HepG2 (cell line): ENCODE results near the gene RAPGEF5. TPM values are rescaled to one million over a fixed set of nuclear protein-coding genes. Genes with fewer than 3 reads are reported as not detected.

Experiments
- CREM ChIP-seq, 2 experiments: sonication (generic) in 1 of 2; formaldehyde crosslinking in 1 of 2; IDR thresholded peaks; 2 replicates each; pipeline versions ENCODE4 v1.4.0 to v1.6.1; 2016 to 2020; ENCODE audit warnings: antibody characterized with exemption in 1 of 2, mild to moderate bottlenecking in 1 of 2, missing genetic modification reagents in 1 of 2
- DPF2 ChIP-seq: sonication (generic); formaldehyde crosslinking; IDR thresholded peaks from 2 replicates; pipeline ENCODE4 v1.4.0; 2020; ENCODE audit warnings: mild to moderate bottlenecking, low read depth, missing genetic modification reagents, borderline replicate concordance
- FOXK1 ChIP-seq: sonication (generic); formaldehyde crosslinking; IDR thresholded peaks from 2 replicates; pipeline ENCODE4 v1.4.0; 2020; ENCODE audit warnings: low read depth, missing genetic modification reagents, borderline replicate concordance
- HDAC1 ChIP-seq: sonication (generic); formaldehyde crosslinking; IDR thresholded peaks from 2 replicates; pipeline ENCODE4 v1.5.1; 2020; ENCODE audit warnings: mild to moderate bottlenecking, missing genetic modification reagents
- HHEX ChIP-seq: IDR thresholded peaks from 2 replicates; pipeline ENCODE4 v1.6.1; 2016; ENCODE audit warnings: control low read depth
- KLF11 ChIP-seq: IDR thresholded peaks from 2 replicates; pipeline ENCODE4 v1.6.1; 2016; ENCODE audit warnings: missing compliant biosample characterization
- LCORL ChIP-seq, 2 experiments: fragments of 450-650 bp in 1 of 2; sonication (generic) in 1 of 2; formaldehyde crosslinking in 1 of 2; IDR thresholded peaks; 2 replicates each; pipeline versions ENCODE4 v1.5.0 to v1.6.1; 2017 to 2020; ENCODE audit warnings: antibody characterized with exemption in 1 of 2, missing genetic modification reagents in 1 of 2
- MAFK ChIP-seq, 2 experiments: IDR thresholded peaks in 1 of 2; conservative IDR thresholded peaks in 1 of 2; 2 replicates each; pipeline ENCODE4 v1.6.1; 2011; ENCODE audit warnings: improper control_type of control experiment in 2 of 2, low read length in 2 of 2
- MBD4 ChIP-seq: IDR thresholded peaks from 2 replicates; pipeline ENCODE4 v1.6.1; 2012; ENCODE audit warnings: low read length, inconsistent platforms, borderline replicate concordance
- NFKBIZ ChIP-seq: IDR thresholded peaks from 2 replicates; pipeline ENCODE4 v1.6.1; 2018; ENCODE audit warnings: missing genetic modification reagents, missing compliant biosample characterization
- PHF21A ChIP-seq: sonication (generic); formaldehyde crosslinking; IDR thresholded peaks from 2 replicates; pipeline ENCODE4 v1.5.0; 2020; ENCODE audit warnings: mild to moderate bottlenecking, missing genetic modification reagents
- REPIN1 ChIP-seq: sonication (generic); formaldehyde crosslinking; IDR thresholded peaks from 2 replicates; pipeline ENCODE4 v1.8.0; 2022; ENCODE audit warnings: missing genetic modification reagents, low read depth, mild to moderate bottlenecking, borderline replicate concordance
- ZBTB26 ChIP-seq: IDR thresholded peaks from 2 replicates; pipeline ENCODE4 v1.6.1; 2016; ENCODE audit warnings: missing compliant biosample characterization, missing genetic modification reagents, borderline replicate concordance
- ZBTB43 ChIP-seq: sonication (generic); formaldehyde crosslinking; conservative IDR thresholded peaks from 2 replicates; pipeline ENCODE4 v1.4.0; 2020; ENCODE audit warnings: missing genetic modification reagents
- ZNF337 ChIP-seq: sonication (generic); formaldehyde crosslinking; IDR thresholded peaks from 2 replicates; pipeline ENCODE4 v1.5.1; 2020; ENCODE audit warnings: missing genetic modification reagents, low read depth, mild to moderate bottlenecking, borderline replicate concordance
- ZNF672 ChIP-seq: sonication (generic); formaldehyde crosslinking; IDR thresholded peaks from 2 replicates; pipeline ENCODE4 v1.8.1; 2022; ENCODE audit warnings: missing genetic modification reagents
- polyA plus RNA-seq, 8 experiments: library from polyadenylated mRNA; depleted of rRNA in 3 of 8; stranded (reverse) in 7 of 8; unstranded in 1 of 8; fragments of >200 nt; fragmentation: Illumina TruSeq in 4 of 8; extraction: Trizol in 4 of 8; gene quantifications; 2 replicates each; pipeline versions ENCODE4 v1.2.1 to v1.2.3, GENCODE V29; 2011 to 2016; ENCODE audit warnings: low read depth in 4 of 8, missing spikeins in 1 of 8, mixed read lengths in 1 of 8; ENCODE audit not compliant: insufficient read depth in 1 of 8
- total RNA-seq, 5 experiments: library from RNA; depleted of rRNA; stranded (reverse); fragments of >200 nt; fragmentation: Illumina TruSeq; extraction: Trizol; gene quantifications; 2 replicates each; pipeline ENCODE4 v1.2.3, GENCODE V29; 2016; ENCODE audit warnings: low read depth in 1 of 5
- TF ChIP-seq, protein P1 (sequence below): sonication (generic); formaldehyde crosslinking; IDR thresholded peaks from 2 replicates; pipeline ENCODE4 v1.5.0; 2020; ENCODE audit warnings: mild to moderate bottlenecking, missing genetic modification reagents
- TF ChIP-seq, protein P2 (sequence below): sonication (generic); formaldehyde crosslinking; IDR thresholded peaks from 2 replicates; pipeline ENCODE4 v1.4.0; 2020; ENCODE audit warnings: missing genetic modification reagents
- TF ChIP-seq, protein P3 (sequence below), 2 experiments: fragments of 450-650 bp in 1 of 2; sonication (generic) in 1 of 2; formaldehyde crosslinking; IDR thresholded peaks; 2 replicates each; pipeline versions ENCODE4 v1.5.0 to v1.8.0; 2020 to 2022; ENCODE audit warnings: mild to moderate bottlenecking in 1 of 2, missing genetic modification reagents in 1 of 2

Gene RAPGEF5
- total and polyA plus RNA-seq, 2 of the 13 experiments (the other 11 are each of a cell fraction or from before 2014, with no cell fraction given) = 17.1 to 23.4 TPM

- TF ChIP-seq ZNF337 (CRISPR knock-in tag) (no peak), ZNF672 (CRISPR knock-in tag) (no peak), FOXK1 (CRISPR knock-in tag) (peak; percentile 41; the same call in 1 of the 2 replicates), MBD4 (0 out of 2 replicates have a peak, but pooled peaks have one; percentile 71), ZBTB26 (CRISPR knock-in tag) (0 out of 2 replicates have a peak, but pooled peaks have one; percentile 24), MAFK (conservative IDR thresholded peaks at IDR 0.05 in 1 of 2, IDR thresholded peaks at IDR 0.05 in 1 of 2; ENCODE audit: low read length in 2 of 2) (peak; percentile 35 to 44; a peak in 3 of 4 replicates), DPF2 (peak; percentile 85; the same call in 1 of the 2 replicates), KLF11 (CRISPR knock-in tag) (no peak; the same call in 1 of the 2 replicates), ZBTB43 (CRISPR knock-in tag) (peak; percentile 85; the same call in 1 of the 2 replicates), CREM (IDR thresholded peaks at IDR 0.05) (peak; percentile 91), CREM (CRISPR knock-in tag; IDR thresholded peaks at IDR 0.05) (no peak), HDAC1 (CRISPR knock-in tag) (0 out of 2 replicates have a peak, but pooled peaks have one; percentile 49), NFKBIZ (peak; percentile 43; the same call in 1 of the 2 replicates), REPIN1 (CRISPR knock-in tag) (peak; percentile 70; the same call in 1 of the 2 replicates), LCORL (IDR thresholded peaks at IDR 0.05) (peak; percentile 66; the same call in 1 of the 2 replicates), LCORL (CRISPR knock-in tag; IDR thresholded peaks at IDR 0.05) (peak; percentile 59; the same call in 1 of the 2 replicates), HHEX (CRISPR knock-in tag) (peak; percentile 60), PHF21A (CRISPR knock-in tag) (peak; percentile 93)
- TF ChIP-seq, protein P1, sequence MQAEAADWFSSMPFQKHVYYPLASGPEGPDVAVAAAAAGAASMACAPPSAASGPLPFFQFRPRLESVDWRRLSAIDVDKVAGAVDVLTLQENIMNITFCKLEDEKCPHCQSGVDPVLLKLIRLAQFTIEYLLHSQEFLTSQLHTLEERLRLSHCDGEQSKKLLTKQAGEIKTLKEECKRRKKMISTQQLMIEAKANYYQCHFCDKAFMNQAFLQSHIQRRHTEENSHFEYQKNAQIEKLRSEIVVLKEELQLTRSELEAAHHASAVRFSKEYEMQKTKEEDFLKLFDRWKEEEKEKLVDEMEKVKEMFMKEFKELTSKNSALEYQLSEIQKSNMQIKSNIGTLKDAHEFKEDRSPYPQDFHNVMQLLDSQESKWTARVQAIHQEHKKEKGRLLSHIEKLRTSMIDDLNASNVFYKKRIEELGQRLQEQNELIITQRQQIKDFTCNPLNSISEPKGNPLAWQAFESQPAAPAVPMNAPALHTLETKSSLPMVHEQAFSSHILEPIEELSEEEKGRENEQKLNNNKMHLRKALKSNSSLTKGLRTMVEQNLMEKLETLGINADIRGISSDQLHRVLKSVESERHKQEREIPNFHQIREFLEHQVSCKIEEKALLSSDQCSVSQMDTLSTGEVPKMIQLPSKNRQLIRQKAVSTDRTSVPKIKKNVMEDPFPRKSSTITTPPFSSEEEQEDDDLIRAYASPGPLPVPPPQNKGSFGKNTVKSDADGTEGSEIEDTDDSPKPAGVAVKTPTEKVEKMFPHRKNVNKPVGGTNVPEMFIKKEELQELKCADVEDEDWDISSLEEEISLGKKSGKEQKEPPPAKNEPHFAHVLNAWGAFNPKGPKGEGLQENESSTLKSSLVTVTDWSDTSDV (CRISPR knock-in tag) = no peak
- TF ChIP-seq, protein P2, sequence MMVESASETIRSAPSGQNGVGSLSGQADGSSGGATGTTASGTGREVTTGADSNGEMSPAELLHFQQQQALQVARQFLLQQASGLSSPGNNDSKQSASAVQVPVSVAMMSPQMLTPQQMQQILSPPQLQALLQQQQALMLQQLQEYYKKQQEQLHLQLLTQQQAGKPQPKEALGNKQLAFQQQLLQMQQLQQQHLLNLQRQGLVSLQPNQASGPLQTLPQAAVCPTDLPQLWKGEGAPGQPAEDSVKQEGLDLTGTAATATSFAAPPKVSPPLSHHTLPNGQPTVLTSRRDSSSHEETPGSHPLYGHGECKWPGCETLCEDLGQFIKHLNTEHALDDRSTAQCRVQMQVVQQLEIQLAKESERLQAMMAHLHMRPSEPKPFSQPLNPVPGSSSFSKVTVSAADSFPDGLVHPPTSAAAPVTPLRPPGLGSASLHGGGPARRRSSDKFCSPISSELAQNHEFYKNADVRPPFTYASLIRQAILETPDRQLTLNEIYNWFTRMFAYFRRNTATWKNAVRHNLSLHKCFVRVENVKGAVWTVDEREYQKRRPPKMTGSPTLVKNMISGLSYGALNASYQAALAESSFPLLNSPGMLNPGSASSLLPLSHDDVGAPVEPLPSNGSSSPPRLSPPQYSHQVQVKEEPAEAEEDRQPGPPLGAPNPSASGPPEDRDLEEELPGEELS (CRISPR knock-in tag) = peak; percentile 95
- TF ChIP-seq, protein P3, sequence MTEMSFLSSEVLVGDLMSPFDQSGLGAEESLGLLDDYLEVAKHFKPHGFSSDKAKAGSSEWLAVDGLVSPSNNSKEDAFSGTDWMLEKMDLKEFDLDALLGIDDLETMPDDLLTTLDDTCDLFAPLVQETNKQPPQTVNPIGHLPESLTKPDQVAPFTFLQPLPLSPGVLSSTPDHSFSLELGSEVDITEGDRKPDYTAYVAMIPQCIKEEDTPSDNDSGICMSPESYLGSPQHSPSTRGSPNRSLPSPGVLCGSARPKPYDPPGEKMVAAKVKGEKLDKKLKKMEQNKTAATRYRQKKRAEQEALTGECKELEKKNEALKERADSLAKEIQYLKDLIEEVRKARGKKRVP (CRISPR knock-in tag; IDR thresholded peaks at IDR 0.05) = peak in 1 of 2 experiments; percentile 64; a peak in 1 of 4 replicates
Observed at GRCh38 chr7:22358820-22359697, 2.1 kb upstream of the RAPGEF5 start (continued).
